SU-DHL-6 (cell line): ENCODE measurements around the gene SERINC3.

Experiments used
- H2AFZ ChIP-seq: fragments of 200-600 bp; sonication (generic); 2 replicates; pipeline ENCODE4 v1.6.1; 2014; ENCODE audit warnings: low read depth, mild to moderate bottlenecking, moderate library complexity, mixed read lengths, antibody characterized with exemption, low read length; ENCODE audit not compliant: severe bottlenecking
- H3F3A ChIP-seq: fragments of 200-600 bp; shearing (Covaris generic); 2 replicates; pipeline ENCODE4 v1.6.0; 2016; ENCODE audit warnings: antibody characterized with exemption, mild to moderate bottlenecking; ENCODE audit not compliant: insufficient read depth
- H3K27ac ChIP-seq: fragments of 200-600 bp; sonication (generic); 2 replicates; pipeline ENCODE4 v1.5.1; 2016; ENCODE audit warnings: low read depth, mild to moderate bottlenecking, low read length, moderate library complexity, mixed read lengths
- H3K27me3 ChIP-seq: fragments of 200-600 bp; sonication (generic), shearing (Covaris generic); 2 replicates; pipeline ENCODE4 v1.6.0; 2014; ENCODE audit warnings: mild to moderate bottlenecking, low read length
- H3K36me3 ChIP-seq: fragments of 200-600 bp; sonication (generic); 2 replicates; pipeline ENCODE4 v1.6.1; 2014; ENCODE audit warnings: mild to moderate bottlenecking, low read length, mixed read lengths
- H3K4me2 ChIP-seq: fragments of 300-600, 200-600 bp; shearing (Covaris generic), sonication (generic); 2 replicates; pipeline ENCODE4 v1.6.0; 2014; ENCODE audit warnings: low read length, low read depth, mild to moderate bottlenecking; ENCODE audit not compliant: poor library complexity, severe bottlenecking
- H3K4me3 ChIP-seq: fragments of 200-600 bp; sonication (generic); 2 replicates; pipeline ENCODE4 v1.5.1; 2014; ENCODE audit warnings: antibody characterized with exemption, low read length, mild to moderate bottlenecking, mixed read lengths; ENCODE audit not compliant: insufficient read depth, poor library complexity, severe bottlenecking
- H3K79me2 ChIP-seq: fragments of 200-600 bp; sonication (generic); 2 replicates; pipeline ENCODE4 v1.6.1; 2014; ENCODE audit warnings: mild to moderate bottlenecking, low read length, moderate library complexity; ENCODE audit not compliant: insufficient read depth
- H3K9ac ChIP-seq: fragments of 200-600 bp; sonication (generic); 2 replicates; pipeline ENCODE4 v1.7.0; 2014; ENCODE audit warnings: mild to moderate bottlenecking, low read length
- H3K9me2 ChIP-seq: fragments of 200-600 bp; sonication (generic); replicated peaks from 2 replicates; pipeline ENCODE4 v1.6.1; 2014; ENCODE audit warnings: low read length; ENCODE audit not compliant: insufficient read depth
- H3K9me3 ChIP-seq: fragments of 200-600 bp; sonication (generic); 2 replicates; pipeline ENCODE4 v1.6.1; 2014; ENCODE audit warnings: low read length, mixed read lengths; ENCODE audit not compliant: insufficient read depth
- H4K20me1 ChIP-seq: fragments of 200-600 bp; sonication (generic); 2 replicates; pipeline ENCODE4 v1.6.1; 2014; ENCODE audit warnings: low read depth, mild to moderate bottlenecking, antibody characterized with exemption, low read length, moderate library complexity, mixed read lengths
- CTCF ChIP-seq: fragments of 200-600 bp; sonication (generic); IDR thresholded peaks from one replicate; pipeline ENCODE4 v1.5.1; 2017; ENCODE audit warnings: antibody characterized with exemption, mild to moderate bottlenecking, low read length, moderate library complexity; ENCODE audit not compliant: insufficient read depth, poor library complexity, severe bottlenecking
- EZH2phosphoT487 ChIP-seq: fragments of 200-600 bp; sonication (generic), shearing (Covaris generic); conservative IDR thresholded peaks from 2 replicates; pipeline ENCODE4 v1.6.1; 2018; ENCODE audit warnings: mild to moderate bottlenecking, antibody characterized with exemption, low read length, moderate library complexity, mixed read lengths

Gene SERINC3

GRCh38 chr20:44521484-44522481, at the start of gene SERINC3:
SERINC3 (minus strand) TSS chr20:44522070; CDS start chr20:44521951, 119 bp downstream.
- TF ChIP-seq EZH2phosphoT487, result no peak
- TF ChIP-seq CTCF, result peak; percentile 28
- H3K36me3 ChIP-seq, result no peaks in the 10 kb centered on the region
- H3K79me2 ChIP-seq, result peaks cover 50% of the 10 kb centered on the region
- peak within 1 kb of the TSS; percentile 71 for H3K4me2 ChIP-seq
- H3K27me3 ChIP-seq, result no peaks in the 10 kb centered on the region
- H3K27ac ChIP-seq, result peak within 1 kb of the TSS; percentile 42; the same call in 1 of the 2 replicates
- H3K4me3 ChIP-seq, result peak within 1 kb of the TSS; percentile 73
- no peaks in the 10 kb centered on the region for H3K9me2 ChIP-seq
- no peaks in the 10 kb centered on the region for H3K9me3 ChIP-seq
- no peaks in the 10 kb centered on the region for H4K20me1 ChIP-seq
- peak within 1 kb of the TSS; percentile 65 for H2AFZ ChIP-seq
- H3K9ac ChIP-seq, result peak within 1 kb of the TSS; percentile 75
- H3F3A ChIP-seq, result no peaks in the 10 kb centered on the region

GRCh38 chr20:44571362-44571988, 49.6 kb upstream of the SERINC3 start:
- Histone ChIP-seq H3K4me2 (no peak overlapping the region), H3K79me2 (no peaks in the 10 kb centered on the region), H3K9ac (no peak overlapping the region), H3K9me2 (no peaks in the 10 kb centered on the region), H3K4me3 (no peak overlapping the region), H3F3A (0 out of 2 replicates have a peak, but pooled peaks cover 3% of the 10 kb centered on the region), H3K27me3 (no peaks in the 10 kb centered on the region), H3K9me3 (no peaks in the 10 kb centered on the region), H3K27ac (0 out of 2 replicates have a peak overlapping the region, but pooled peaks have one; percentile 2), H4K20me1 (no peaks in the 10 kb centered on the region), H2AFZ (peak overlapping the region; percentile 34), H3K36me3 (no peaks in the 10 kb centered on the region)
- no peak for TF ChIP-seq EZH2phosphoT487
- no peak for TF ChIP-seq CTCF

- H3K36me3 ChIP-seq, result no peaks in the 10 kb centered on the region
- H3K9me2 ChIP-seq, result no peaks in the 10 kb centered on the region
- H3K27me3 ChIP-seq, result no peaks in the 10 kb centered on the region
- TF ChIP-seq EZH2phosphoT487 (no peak), CTCF (no peak)
- H4K20me1 ChIP-seq, result no peaks in the 10 kb centered on the region
- H3K9ac ChIP-seq, result no peak overlapping the region
- H3K9me3 ChIP-seq, result no peaks in the 10 kb centered on the region
- H2AFZ ChIP-seq, result no peak overlapping the region
- no peaks in the 10 kb centered on the region for H3K79me2 ChIP-seq
- no peak overlapping the region for H3K4me2 ChIP-seq
- 0 out of 2 replicates have a peak, but pooled peaks cover 3% of the 10 kb centered on the region for H3F3A ChIP-seq
- no peak overlapping the region for H3K4me3 ChIP-seq
- H3K27ac ChIP-seq, result no peak overlapping the region
Observed at GRCh38 chr20:44570367-44570766, 48.5 kb upstream of the SERINC3 start.
